Measurements from ENCODE around the gene POLRMT.

POLRMT gene

DNA sequence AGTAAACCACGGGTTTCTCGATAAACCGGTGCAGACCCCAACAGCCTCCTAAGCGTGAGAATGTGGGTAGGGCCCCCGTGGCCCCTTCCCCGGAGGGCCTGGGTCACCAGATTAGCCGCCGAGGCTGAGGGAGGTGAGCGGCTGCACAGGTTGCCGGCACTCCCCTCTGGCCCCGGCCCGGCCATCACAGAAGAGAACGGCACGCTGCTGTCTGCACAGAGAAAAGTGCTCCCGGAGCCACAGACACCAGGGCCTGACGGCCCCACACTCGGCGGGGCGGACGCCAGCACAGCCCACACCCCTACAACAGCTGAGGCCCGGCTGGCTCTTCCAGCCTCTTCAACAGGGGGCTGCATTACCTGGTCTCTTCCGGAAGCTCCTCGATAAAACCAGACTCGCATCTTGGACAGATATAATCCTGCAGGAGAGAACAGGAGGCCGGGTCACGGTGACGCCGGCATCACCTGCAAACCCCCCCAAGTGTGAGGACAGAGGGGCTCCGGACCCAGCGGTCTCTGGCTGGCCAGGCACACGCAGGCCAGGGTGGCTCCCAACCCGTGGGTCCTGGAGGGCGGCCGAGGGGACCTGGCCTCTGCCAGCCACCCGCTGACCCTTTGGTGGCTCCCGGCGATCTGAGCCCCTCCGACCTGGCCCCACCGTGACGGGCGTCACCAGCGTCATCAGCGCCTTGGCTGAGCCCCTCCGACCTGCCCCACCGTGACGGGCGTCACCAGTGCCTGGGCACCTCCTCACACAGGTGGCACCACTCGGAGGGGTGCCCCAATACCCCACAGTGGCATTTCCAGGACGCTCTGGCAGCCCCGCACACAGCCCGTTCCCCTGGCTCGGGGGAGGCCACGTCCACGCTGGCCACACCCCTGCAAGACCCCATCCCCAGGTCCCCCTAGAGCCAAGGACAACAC, 19.4 kb upstream of the POLRMT start:
- Histone ChIP-seq H3K9me3 (ENCODE audit: control insufficient read depth, low read length) (no peaks in the 10 kb centered on the region), H3K36me3 (ENCODE audit: control insufficient read depth, insufficient read depth, low read length) (peaks cover 74% of the 10 kb centered on the region), H3K4me1 (ENCODE audit: control insufficient read depth, insufficient read depth, low read length, poor library complexity, severe bottlenecking) (no peaks in the 10 kb centered on the region), H3K27ac (ENCODE audit: low read depth, low read length, severe bottlenecking) (no peak overlapping the region), H3K4me3 (ENCODE audit: extremely low read depth, insufficient read depth, low read length, poor library complexity, severe bottlenecking) (no peak overlapping the region)
- WGBS, 2 experiments (ENCODE audit: insufficient coverage in 2 of 2): 95 to 97% methylated on average over 50 to 54 of the region's 54 CpGs

GRCh38 chr19:651991-652390, 18.7 kb upstream of the POLRMT start:
- Histone ChIP-seq H3K4me1 (ENCODE audit: control insufficient read depth, insufficient read depth, low read length, poor library complexity, severe bottlenecking) (no peaks in the 10 kb centered on the region), H3K36me3 (ENCODE audit: control insufficient read depth, insufficient read depth, low read length) (peaks cover 77% of the 10 kb centered on the region), H3K4me3 (ENCODE audit: extremely low read depth, insufficient read depth, low read length, poor library complexity, severe bottlenecking) (no peak overlapping the region), H3K27ac (ENCODE audit: low read depth, low read length, severe bottlenecking) (no peak overlapping the region), H3K9me3 (ENCODE audit: control insufficient read depth, low read length) (no peaks in the 10 kb centered on the region)
- WGBS, 2 experiments (ENCODE audit: insufficient coverage in 2 of 2): 87 to 91% methylated on average over 21 to 24 of the region's 24 CpGs

- WGBS, 2 experiments (ENCODE audit: insufficient coverage in 2 of 2): 96 to 97% methylated on average over 52 to 57 of the region's 58 CpGs
These were observed 17.9 kb upstream of the POLRMT start for GRCh38 chr19:651114-651818.

GRCh38 chr19:650121-650520, 16.8 kb upstream of the POLRMT start:
- no peaks in the 10 kb centered on the region for H3K9me3 ChIP-seq (ENCODE audit: control insufficient read depth, low read length)
- H3K4me3 ChIP-seq (ENCODE audit: extremely low read depth, insufficient read depth, low read length, poor library complexity, severe bottlenecking): no peak overlapping the region
- H3K27ac ChIP-seq (ENCODE audit: low read depth, low read length, severe bottlenecking): no peak overlapping the region
- peaks cover 83% of the 10 kb centered on the region for H3K36me3 ChIP-seq (ENCODE audit: control insufficient read depth, insufficient read depth, low read length)
- 92 to 93% methylated on average over 9 to 10 of the region's 11 CpGs for WGBS, 2 experiments (ENCODE audit: insufficient coverage in 2 of 2)
- H3K4me1 ChIP-seq (ENCODE audit: control insufficient read depth, insufficient read depth, low read length, poor library complexity, severe bottlenecking): no peaks in the 10 kb centered on the region

More at GRCh38 chr19:651114-651818, 17.9 kb upstream of the POLRMT start:
- Histone ChIP-seq H3K9me3 (ENCODE audit: control insufficient read depth, low read length) (no peaks in the 10 kb centered on the region), H3K4me3 (ENCODE audit: extremely low read depth, insufficient read depth, low read length, poor library complexity, severe bottlenecking) (no peak overlapping the region), H3K27ac (ENCODE audit: low read depth, low read length, severe bottlenecking) (no peak overlapping the region), H3K4me1 (ENCODE audit: control insufficient read depth, insufficient read depth, low read length, poor library complexity, severe bottlenecking) (no peaks in the 10 kb centered on the region), H3K36me3 (ENCODE audit: control insufficient read depth, insufficient read depth, low read length) (peaks cover 84% of the 10 kb centered on the region)

DNA sequence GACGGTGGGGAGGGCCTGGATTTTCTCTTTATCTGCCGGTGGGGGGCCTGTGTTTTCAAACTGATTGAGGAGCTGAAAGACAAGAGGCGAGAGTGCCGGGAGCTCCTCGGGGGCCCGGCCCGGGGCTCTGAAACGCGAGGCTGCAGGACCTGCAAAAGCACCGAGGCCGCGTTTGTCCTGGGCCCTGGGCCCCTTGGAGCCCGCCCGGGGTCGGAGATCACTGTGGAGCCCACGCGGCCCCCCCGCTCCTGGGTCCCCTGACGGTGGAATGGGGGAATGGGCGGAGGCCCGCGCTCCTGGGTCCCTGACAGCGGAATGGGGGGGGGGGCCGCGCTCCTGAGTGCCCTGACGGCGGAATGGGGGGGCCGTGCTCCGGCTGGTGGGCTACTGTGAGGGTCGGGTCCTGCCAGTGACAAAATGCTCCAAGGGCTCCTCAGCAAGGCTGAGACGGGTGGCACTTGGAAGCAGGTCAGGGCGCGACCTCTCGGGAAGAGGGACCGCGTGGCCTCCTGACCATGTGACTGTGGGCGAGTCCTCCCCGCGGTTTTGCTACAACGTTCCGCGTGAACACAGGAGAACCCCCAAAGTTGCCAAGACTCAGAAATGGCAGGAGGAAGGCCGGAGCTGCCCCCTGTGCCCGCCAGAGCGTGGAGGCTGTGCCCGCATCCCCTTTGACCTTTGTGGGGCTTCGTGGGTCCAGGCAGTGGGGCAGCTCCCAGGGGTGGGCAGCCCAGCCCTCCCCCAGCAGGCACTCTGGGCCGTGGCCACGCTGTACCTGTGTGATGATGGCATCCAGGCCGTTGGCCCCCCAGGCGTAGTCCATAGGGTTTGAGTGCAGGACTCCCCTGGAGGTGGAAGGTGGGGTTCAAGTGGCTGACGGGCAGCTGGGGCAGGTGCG, 15.8 kb upstream of the POLRMT start:
- no peak overlapping the region for H3K4me3 ChIP-seq (ENCODE audit: extremely low read depth, insufficient read depth, low read length, poor library complexity, severe bottlenecking)
- H3K36me3 ChIP-seq (ENCODE audit: control insufficient read depth, insufficient read depth, low read length): peaks cover 79% of the 10 kb centered on the region
- H3K27ac ChIP-seq (ENCODE audit: low read depth, low read length, severe bottlenecking): no peak overlapping the region
- 96% methylated on average over 29 to 39 of the region's 53 CpGs for WGBS, 2 experiments (ENCODE audit: insufficient coverage in 2 of 2)
- H3K9me3 ChIP-seq (ENCODE audit: control insufficient read depth, low read length): no peaks in the 10 kb centered on the region
- H3K4me1 ChIP-seq (ENCODE audit: control insufficient read depth, insufficient read depth, low read length, poor library complexity, severe bottlenecking): no peaks in the 10 kb centered on the region

GRCh38 chr19:648305-648704, 15.0 kb upstream of the POLRMT start:
- 94 to 95% methylated on average over 16 to 21 of the region's 29 CpGs for WGBS, 2 experiments (ENCODE audit: insufficient coverage in 2 of 2)
- peaks cover 73% of the 10 kb centered on the region for H3K36me3 ChIP-seq (ENCODE audit: control insufficient read depth, insufficient read depth, low read length)
- H3K4me3 ChIP-seq (ENCODE audit: extremely low read depth, insufficient read depth, low read length, poor library complexity, severe bottlenecking): no peak overlapping the region
- H3K9me3 ChIP-seq (ENCODE audit: control insufficient read depth, low read length): no peaks in the 10 kb centered on the region
- no peaks in the 10 kb centered on the region for H3K4me1 ChIP-seq (ENCODE audit: control insufficient read depth, insufficient read depth, low read length, poor library complexity, severe bottlenecking)
- no peak overlapping the region for H3K27ac ChIP-seq (ENCODE audit: low read depth, low read length, severe bottlenecking)

- no peak overlapping the region for H3K27ac ChIP-seq (ENCODE audit: low read depth, low read length, severe bottlenecking)
- no peak overlapping the region for H3K4me3 ChIP-seq (ENCODE audit: extremely low read depth, insufficient read depth, low read length, poor library complexity, severe bottlenecking)
- 96 to 98% methylated on average over 27 to 34 of the region's 52 CpGs for WGBS, 2 experiments (ENCODE audit: insufficient coverage in 2 of 2)
- no peaks in the 10 kb centered on the region for H3K4me1 ChIP-seq (ENCODE audit: control insufficient read depth, insufficient read depth, low read length, poor library complexity, severe bottlenecking)
- H3K36me3 ChIP-seq (ENCODE audit: control insufficient read depth, insufficient read depth, low read length): peaks cover 68% of the 10 kb centered on the region
- no peaks in the 10 kb centered on the region for H3K9me3 ChIP-seq (ENCODE audit: control insufficient read depth, low read length)
These were observed 14.4 kb upstream of the POLRMT start for GRCh38 chr19:647566-648284.

GRCh38 chr19:646779-647565, 13.6 kb upstream of the POLRMT start:
- Histone ChIP-seq H3K36me3 (ENCODE audit: control insufficient read depth, insufficient read depth, low read length) (peaks cover 61% of the 10 kb centered on the region), H3K4me3 (ENCODE audit: extremely low read depth, insufficient read depth, low read length, poor library complexity, severe bottlenecking) (no peak overlapping the region), H3K27ac (ENCODE audit: low read depth, low read length, severe bottlenecking) (no peak overlapping the region), H3K9me3 (ENCODE audit: control insufficient read depth, low read length) (no peaks in the 10 kb centered on the region), H3K4me1 (ENCODE audit: control insufficient read depth, insufficient read depth, low read length, poor library complexity, severe bottlenecking) (no peaks in the 10 kb centered on the region)
- 96 to 97% methylated on average over 31 to 43 of the region's 48 CpGs for WGBS, 2 experiments (ENCODE audit: insufficient coverage in 2 of 2)

DNA sequence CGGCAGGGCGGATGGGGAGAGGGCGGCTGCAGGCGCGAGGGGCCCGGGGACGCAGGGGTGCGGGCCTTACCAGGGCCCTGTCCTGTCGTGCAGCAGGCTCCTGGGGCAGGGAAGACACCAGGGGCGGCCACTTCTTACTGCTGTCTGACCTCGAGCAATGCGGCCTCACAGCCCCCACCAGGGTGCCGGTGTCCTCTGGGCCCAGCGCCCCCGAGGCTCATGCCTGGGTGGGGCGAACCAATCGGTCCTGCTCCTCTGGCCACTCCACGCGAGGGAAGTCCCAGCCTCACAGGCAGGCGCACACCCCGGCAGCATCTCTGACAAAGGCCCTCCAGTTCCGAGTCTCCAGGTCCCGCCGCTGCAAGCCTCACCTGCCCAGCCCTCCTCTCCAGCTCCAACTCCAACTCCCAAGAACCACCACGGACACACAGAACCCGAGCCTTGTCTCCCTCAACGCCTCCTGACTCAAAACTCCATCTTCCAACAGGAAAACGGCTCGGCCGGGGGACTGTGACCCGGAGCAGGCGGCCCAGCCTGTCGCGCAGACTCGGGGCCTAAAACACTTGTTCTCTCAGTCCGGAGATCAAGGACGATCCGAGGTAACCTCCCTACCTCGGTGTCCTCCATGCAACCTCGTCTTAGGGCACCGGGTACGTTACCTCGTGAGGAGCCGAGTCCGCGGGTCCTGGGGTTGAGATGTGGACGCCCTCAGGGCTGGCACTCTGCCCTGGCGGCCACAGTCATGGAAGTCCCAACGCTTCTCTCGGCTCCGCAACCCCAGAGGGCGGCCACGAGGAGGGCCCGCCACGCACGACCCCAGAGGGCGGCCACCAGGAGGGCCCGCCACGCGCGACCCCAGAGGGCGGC, 12.8 kb upstream of the POLRMT start:
- Histone ChIP-seq H3K27ac (ENCODE audit: low read depth, low read length, severe bottlenecking) (no peak overlapping the region), H3K4me3 (ENCODE audit: extremely low read depth, insufficient read depth, low read length, poor library complexity, severe bottlenecking) (no peak overlapping the region), H3K9me3 (ENCODE audit: control insufficient read depth, low read length) (no peaks in the 10 kb centered on the region), H3K4me1 (ENCODE audit: control insufficient read depth, insufficient read depth, low read length, poor library complexity, severe bottlenecking) (no peaks in the 10 kb centered on the region), H3K36me3 (ENCODE audit: control insufficient read depth, insufficient read depth, low read length) (peaks cover 53% of the 10 kb centered on the region)
- 95 to 96% methylated on average over 53 to 54 of the region's 62 CpGs for WGBS, 2 experiments (ENCODE audit: insufficient coverage in 2 of 2)

Measured in mesodermal cell (in vitro differentiated cells).